ENCODE measurements around the gene ADCYAP1R1. TPM values are rescaled to one million over a fixed set of nuclear protein-coding genes. Genes with fewer than 3 reads are reported as not detected.

Gene ADCYAP1R1
- total and polyA plus RNA-seq, 3 experiments from 2014 or later, result not detected

- H3K4me1 Mint-ChIP-seq, result no peaks in the 10 kb centered on the region
- CTCF ChIA-PET, result no interaction called here
- no peak overlapping the region for H3K4me3 ChIP-seq (ENCODE audit: low read length)
- no peak overlapping the region for H3K4me3 Mint-ChIP-seq
- no peaks in the 10 kb centered on the region for H3K4me1 ChIP-seq (ENCODE audit: insufficient read depth, low read length)
- peaks cover 4 to 5% of the 10 kb centered on the region in 2 donors for H3K27me3 Mint-ChIP-seq
- POLR2A ChIA-PET, result no interaction called here
- no peak overlapping the region for H3K27ac ChIP-seq (ENCODE audit: low read depth, low read length)
- peaks cover 0 to 2% (median 0%) of the 10 kb centered on the region in 5 donors for H3K9me3 Mint-ChIP-seq
- H3K9me3 ChIP-seq (ENCODE audit: low read length), result no peaks in the 10 kb centered on the region
- H3K27me3 ChIP-seq (ENCODE audit: insufficient read depth, low read length, poor library complexity, severe bottlenecking), result no peaks in the 10 kb centered on the region
- H3K36me3 Mint-ChIP-seq, result no peaks in the 10 kb centered on the region
- H3K27ac Mint-ChIP-seq, result no peak overlapping the region
- DNase-seq, result no peak
- no peaks in the 10 kb centered on the region for H3K36me3 ChIP-seq (ENCODE audit: insufficient read depth, low read length)
These were observed 39.9 kb downstream of the ADCYAP1R1 start for GRCh38 chr7:31091924-31092434.

GRCh38 chr7:31092606-31093005 is 40.5 kb downstream of the ADCYAP1R1 start:
- Mint-ChIP-seq H3K27ac (no peak overlapping the region), H3K27me3 (peaks cover 4 to 5% of the 10 kb centered on the region in 2 donors), H3K9me3 (peaks cover 0 to 2% (median 0%) of the 10 kb centered on the region in 5 donors), H3K4me1 (no peaks in the 10 kb centered on the region), H3K36me3 (no peaks in the 10 kb centered on the region), H3K4me3 (no peak overlapping the region)
- no peaks in the 10 kb centered on the region for H3K36me3 ChIP-seq (ENCODE audit: insufficient read depth, low read length)
- no peak for DNase-seq
- H3K4me3 ChIP-seq (ENCODE audit: low read length), result no peak overlapping the region
- H3K4me1 ChIP-seq (ENCODE audit: insufficient read depth, low read length), result no peaks in the 10 kb centered on the region
- ChIA-PET CTCF (no interaction called here), POLR2A (no interaction called here)
- no peaks in the 10 kb centered on the region for H3K27me3 ChIP-seq (ENCODE audit: insufficient read depth, low read length, poor library complexity, severe bottlenecking)
- H3K27ac ChIP-seq (ENCODE audit: low read depth, low read length), result no peak overlapping the region
- H3K9me3 ChIP-seq (ENCODE audit: low read length), result no peaks in the 10 kb centered on the region

GRCh38 chr7:31093282-31093681 is 41.2 kb downstream of the ADCYAP1R1 start:
- Histone ChIP-seq H3K27me3 (ENCODE audit: insufficient read depth, low read length, poor library complexity, severe bottlenecking) (no peaks in the 10 kb centered on the region), H3K4me3 (ENCODE audit: low read length) (no peak overlapping the region), H3K9me3 (ENCODE audit: low read length) (no peaks in the 10 kb centered on the region), H3K4me1 (ENCODE audit: insufficient read depth, low read length) (no peaks in the 10 kb centered on the region), H3K36me3 (ENCODE audit: insufficient read depth, low read length) (no peaks in the 10 kb centered on the region), H3K27ac (ENCODE audit: low read depth, low read length) (no peak overlapping the region)
- CTCF ChIA-PET, result no interaction called here
- H3K4me1 Mint-ChIP-seq, result no peaks in the 10 kb centered on the region
- H3K36me3 Mint-ChIP-seq, result no peaks in the 10 kb centered on the region
- H3K9me3 Mint-ChIP-seq, result peaks cover 0 to 2% (median 0%) of the 10 kb centered on the region in 5 donors
- POLR2A ChIA-PET, result no interaction called here
- no peak for DNase-seq
- peaks cover 4 to 5% of the 10 kb centered on the region in 2 donors for H3K27me3 Mint-ChIP-seq
- H3K4me3 Mint-ChIP-seq, result no peak overlapping the region
- H3K27ac Mint-ChIP-seq, result no peak overlapping the region

GRCh38 chr7:31094271-31094670 is 42.2 kb downstream of the ADCYAP1R1 start:
- H3K27me3 ChIP-seq (ENCODE audit: insufficient read depth, low read length, poor library complexity, severe bottlenecking), result no peaks in the 10 kb centered on the region
- no peak overlapping the region for H3K4me3 ChIP-seq (ENCODE audit: low read length)
- H3K36me3 ChIP-seq (ENCODE audit: insufficient read depth, low read length), result no peaks in the 10 kb centered on the region
- no peaks in the 10 kb centered on the region for H3K9me3 ChIP-seq (ENCODE audit: low read length)
- H3K4me3 Mint-ChIP-seq, result no peak overlapping the region
- H3K27me3 Mint-ChIP-seq, result peaks cover 4 to 5% of the 10 kb centered on the region in 2 donors
- DNase-seq, result no peak
- no peak overlapping the region for H3K27ac ChIP-seq (ENCODE audit: low read depth, low read length)
- H3K36me3 Mint-ChIP-seq, result no peaks in the 10 kb centered on the region
- H3K27ac Mint-ChIP-seq, result no peak overlapping the region
- H3K4me1 Mint-ChIP-seq, result no peaks in the 10 kb centered on the region
- H3K4me1 ChIP-seq (ENCODE audit: insufficient read depth, low read length), result no peaks in the 10 kb centered on the region
- peaks cover 0 to 2% (median 0%) of the 10 kb centered on the region in 5 donors for H3K9me3 Mint-ChIP-seq
- CTCF ChIA-PET, result no interaction called here
- POLR2A ChIA-PET, result no interaction called here

GRCh38 chr7:31095286-31096197 is 43.4 kb downstream of the ADCYAP1R1 start:
- Histone ChIP-seq H3K36me3 (ENCODE audit: insufficient read depth, low read length) (no peaks in the 10 kb centered on the region), H3K9me3 (ENCODE audit: low read length) (no peaks in the 10 kb centered on the region), H3K27ac (ENCODE audit: low read depth, low read length) (no peak overlapping the region), H3K27me3 (ENCODE audit: insufficient read depth, low read length, poor library complexity, severe bottlenecking) (no peaks in the 10 kb centered on the region), H3K4me3 (ENCODE audit: low read length) (no peak overlapping the region), H3K4me1 (ENCODE audit: insufficient read depth, low read length) (no peaks in the 10 kb centered on the region)
- Mint-ChIP-seq H3K4me1 (no peaks in the 10 kb centered on the region), H3K9me3 (peaks cover 0 to 2% (median 0%) of the 10 kb centered on the region in 5 donors), H3K27ac (no peak overlapping the region), H3K27me3 (peaks cover 4 to 5% of the 10 kb centered on the region in 2 donors), H3K4me3 (no peak overlapping the region), H3K36me3 (no peaks in the 10 kb centered on the region)
- CTCF ChIA-PET, result no interaction called here
- no peak for DNase-seq
- POLR2A ChIA-PET, result no interaction called here

- Mint-ChIP-seq H3K9me3 (peaks cover 0 to 2% (median 0%) of the 10 kb centered on the region in 5 donors), H3K27ac (no peak overlapping the region), H3K4me1 (no peaks in the 10 kb centered on the region), H3K36me3 (no peaks in the 10 kb centered on the region), H3K4me3 (no peak overlapping the region), H3K27me3 (peaks cover 5 to 6% of the 10 kb centered on the region in 2 donors)
- Histone ChIP-seq H3K27ac (ENCODE audit: low read depth, low read length) (no peak overlapping the region), H3K27me3 (ENCODE audit: insufficient read depth, low read length, poor library complexity, severe bottlenecking) (no peaks in the 10 kb centered on the region), H3K4me1 (ENCODE audit: insufficient read depth, low read length) (no peaks in the 10 kb centered on the region), H3K36me3 (ENCODE audit: insufficient read depth, low read length) (no peaks in the 10 kb centered on the region), H3K9me3 (ENCODE audit: low read length) (no peaks in the 10 kb centered on the region), H3K4me3 (ENCODE audit: low read length) (no peak overlapping the region)
- DNase-seq, result no peak
- CTCF ChIA-PET, result no interaction called here
- POLR2A ChIA-PET, result no interaction called here
These were observed 44.2 kb downstream of the ADCYAP1R1 start for GRCh38 chr7:31096198-31096876.

GRCh38 chr7:31096877-31097258 is 44.8 kb downstream of the ADCYAP1R1 start:
- no peak for DNase-seq
- no peak overlapping the region for H3K4me3 Mint-ChIP-seq
- Histone ChIP-seq H3K27me3 (ENCODE audit: insufficient read depth, low read length, poor library complexity, severe bottlenecking) (no peaks in the 10 kb centered on the region), H3K36me3 (ENCODE audit: insufficient read depth, low read length) (no peaks in the 10 kb centered on the region), H3K4me1 (ENCODE audit: insufficient read depth, low read length) (no peaks in the 10 kb centered on the region), H3K27ac (ENCODE audit: low read depth, low read length) (no peak overlapping the region), H3K4me3 (ENCODE audit: low read length) (no peak overlapping the region), H3K9me3 (ENCODE audit: low read length) (no peaks in the 10 kb centered on the region)
- CTCF ChIA-PET, result no interaction called here
- H3K27ac Mint-ChIP-seq, result no peak overlapping the region
- no peaks in the 10 kb centered on the region for H3K4me1 Mint-ChIP-seq
- POLR2A ChIA-PET, result no interaction called here
- H3K9me3 Mint-ChIP-seq, result peaks cover 0 to 2% (median 0%) of the 10 kb centered on the region in 5 donors
- H3K27me3 Mint-ChIP-seq, result peaks cover 5 to 6% of the 10 kb centered on the region in 2 donors
- H3K36me3 Mint-ChIP-seq, result no peaks in the 10 kb centered on the region

- no peak overlapping the region for H3K27ac ChIP-seq (ENCODE audit: low read depth, low read length)
These were observed 46.7 kb downstream of the ADCYAP1R1 start for GRCh38 chr7:31098642-31099360.

More at GRCh38 chr7:31098642-31099360, 46.7 kb downstream of the ADCYAP1R1 start:
- Histone ChIP-seq H3K4me1 (ENCODE audit: insufficient read depth, low read length) (no peaks in the 10 kb centered on the region), H3K27me3 (ENCODE audit: insufficient read depth, low read length, poor library complexity, severe bottlenecking) (no peaks in the 10 kb centered on the region), H3K4me3 (ENCODE audit: low read length) (no peak overlapping the region), H3K36me3 (ENCODE audit: insufficient read depth, low read length) (no peaks in the 10 kb centered on the region), H3K9me3 (ENCODE audit: low read length) (no peaks in the 10 kb centered on the region)
- H3K27ac Mint-ChIP-seq, result no peak overlapping the region
- no peak for DNase-seq
- peaks cover 0 to 7% of the 10 kb centered on the region in 2 donors for H3K27me3 Mint-ChIP-seq
- H3K4me3 Mint-ChIP-seq, result no peak overlapping the region
- CTCF ChIA-PET, result interaction anchor here (1.2 kb wide), 1 partner anchor 115 kb away, joined by 3 read pairs; no protein-coding TSS in a partner anchor
- no peaks in the 10 kb centered on the region for H3K4me1 Mint-ChIP-seq
- POLR2A ChIA-PET, result no interaction called here
- no peaks in the 10 kb centered on the region for H3K36me3 Mint-ChIP-seq
- peaks cover 0 to 2% (median 0%) of the 10 kb centered on the region in 5 donors for H3K9me3 Mint-ChIP-seq

All from CD8-positive, alpha-beta memory T cell (primary cell).